C1 segment of cervical spinal cord (tissue), 14 donors: Measurements from ENCODE around the gene CFP.

Experiments used
- DNase-seq, 14 donors: peaks; one replicate each; lab custom pipeline; 2025; lab: John Stamatoyannopoulos, UW

CFP gene

GRCh38 chrX:47637546-47638195 lies 7.9 kb upstream of the CFP start:
- DNase-seq = peak in 8 of 14 donors; percentile 25 to 68 (median 44)

GRCh38 chrX:47634871-47635575 lies 5.3 kb upstream of the CFP start:
- no peak for DNase-seq

GRCh38 chrX:47633689-47634590 lies 4.2 kb upstream of the CFP start:
- no peak for DNase-seq

DNA sequence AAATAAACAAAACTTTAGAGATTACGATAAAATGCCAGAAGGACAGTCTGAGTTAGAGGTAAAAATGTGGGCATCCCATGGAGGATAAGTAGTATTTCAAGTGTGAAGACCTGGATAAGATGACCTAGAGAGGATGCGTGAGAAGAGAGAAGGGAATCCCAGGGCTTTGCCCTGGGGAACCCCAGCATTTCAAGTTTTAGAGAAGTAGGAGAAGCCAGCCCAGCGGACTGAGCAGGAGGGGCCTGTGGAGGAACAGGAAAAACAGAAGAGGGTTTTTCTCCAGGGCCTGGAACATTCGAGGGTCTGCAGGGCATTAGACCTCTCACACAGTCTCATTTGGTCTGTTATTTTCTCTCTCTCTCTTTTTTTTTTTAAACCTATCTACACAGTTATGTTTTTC lies 2.9 kb upstream of the CFP start:
- no peak for DNase-seq

- no peak for DNase-seq
These were observed 1.9 kb upstream of the CFP start for GRCh38 chrX:47631676-47632075.

DNA sequence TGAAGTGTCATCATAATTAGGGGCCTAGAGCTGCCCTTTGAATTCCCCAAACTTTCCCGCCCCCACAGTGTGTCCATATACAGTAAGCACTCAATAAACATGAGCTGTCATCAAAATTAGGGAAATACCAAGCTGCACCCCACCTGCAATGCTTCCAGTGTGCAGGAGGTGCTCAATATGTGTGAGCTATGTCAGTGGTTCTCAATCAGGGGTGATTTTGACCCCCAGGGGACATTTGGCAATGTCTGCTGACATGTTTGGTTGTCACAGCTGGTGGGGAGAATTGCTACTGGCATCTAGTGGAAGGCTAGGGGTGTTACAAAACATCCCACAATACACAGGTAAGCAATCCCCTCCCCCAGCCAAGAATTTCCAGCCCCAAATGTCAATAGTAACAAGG lies 748 bp downstream of the CFP start:
- no peak for DNase-seq

DNA sequence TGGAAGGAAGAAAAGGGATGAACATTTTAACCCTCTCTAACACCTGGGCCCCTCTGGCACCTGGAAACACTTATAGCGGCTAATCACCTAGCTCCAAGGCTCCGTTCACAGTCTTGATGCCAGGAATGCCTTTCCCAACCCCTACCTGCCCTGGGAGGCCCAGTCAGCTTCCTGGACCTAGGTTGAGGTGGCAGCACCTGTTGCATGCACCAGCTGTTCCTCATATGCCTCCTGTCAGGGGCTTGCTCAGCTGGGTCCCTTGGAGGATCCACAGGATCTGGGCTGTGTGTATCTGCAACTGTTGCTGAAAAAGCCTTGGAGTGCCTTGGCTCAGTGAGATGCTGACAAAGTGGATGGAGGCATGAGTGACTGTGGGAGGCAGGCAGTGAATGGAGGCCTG lies 4.4 kb downstream of the CFP start:
- no peak for DNase-seq

DNA sequence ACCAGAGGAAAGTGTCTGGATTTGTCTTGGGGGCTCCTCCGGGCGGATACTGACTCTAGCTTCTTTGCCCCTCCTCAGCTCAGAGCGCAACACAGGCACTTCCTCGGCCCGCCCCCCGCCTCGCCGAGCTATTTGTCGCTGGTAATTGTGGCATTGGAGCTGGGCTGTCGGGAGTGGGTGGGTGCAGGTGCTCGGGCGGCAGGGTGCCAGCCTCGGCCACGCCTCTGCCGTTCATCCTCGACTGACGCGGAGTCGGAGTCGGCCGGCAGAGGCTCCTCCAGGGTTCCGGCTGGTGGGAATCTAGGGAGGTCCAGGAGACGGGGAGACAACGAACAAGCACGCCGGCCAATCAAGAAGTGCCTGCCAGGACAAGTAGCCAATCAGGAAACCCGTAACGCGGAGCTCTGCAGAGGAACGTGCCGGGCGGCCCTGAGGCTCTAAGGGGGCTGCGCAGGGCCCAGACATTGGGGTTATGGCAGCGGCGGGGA lies 6.1 kb downstream of the CFP start:
- peak in 9 of 14 donors; percentile 5 to 89 (median 23) for DNase-seq

GRCh38 chrX:47621851-47622250 lies 7.9 kb downstream of the CFP start:
- DNase-seq = no peak

- no peak for DNase-seq
These were observed 9.4 kb downstream of the CFP start for GRCh38 chrX:47620303-47620685.

GRCh38 chrX:47619486-47620302 lies 10.0 kb downstream of the CFP start, which contains the start of gene SYN1:
SYN1 (minus strand) TSS chrX:47619857; CDS start chrX:47619728, 129 bp downstream.
- peak in 12 of 14 donors; percentile 19 to 80 (median 42) for DNase-seq

- no peak for DNase-seq
These were observed 10.7 kb downstream of the CFP start for GRCh38 chrX:47618923-47619485.

DNA sequence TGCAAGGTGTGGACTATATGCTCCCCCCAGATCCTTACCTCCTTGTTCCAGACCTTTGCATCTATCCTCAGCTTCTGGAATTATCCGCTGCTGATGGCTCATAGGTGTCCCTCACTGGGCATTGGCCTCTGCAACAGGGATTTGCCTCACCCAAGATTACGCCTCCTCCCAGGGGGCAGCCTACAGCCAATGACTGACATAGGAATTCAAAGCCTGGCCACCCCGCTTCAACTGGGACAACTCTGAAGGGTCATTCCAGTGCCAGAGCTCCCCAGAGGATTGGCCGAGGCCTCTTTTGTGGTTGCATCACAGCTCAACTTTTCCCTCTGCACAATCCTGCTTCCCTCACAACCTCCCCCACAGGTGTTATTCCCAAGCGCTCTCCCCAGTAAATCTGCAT lies 15.1 kb downstream of the CFP start:
- no peak for DNase-seq

DNA sequence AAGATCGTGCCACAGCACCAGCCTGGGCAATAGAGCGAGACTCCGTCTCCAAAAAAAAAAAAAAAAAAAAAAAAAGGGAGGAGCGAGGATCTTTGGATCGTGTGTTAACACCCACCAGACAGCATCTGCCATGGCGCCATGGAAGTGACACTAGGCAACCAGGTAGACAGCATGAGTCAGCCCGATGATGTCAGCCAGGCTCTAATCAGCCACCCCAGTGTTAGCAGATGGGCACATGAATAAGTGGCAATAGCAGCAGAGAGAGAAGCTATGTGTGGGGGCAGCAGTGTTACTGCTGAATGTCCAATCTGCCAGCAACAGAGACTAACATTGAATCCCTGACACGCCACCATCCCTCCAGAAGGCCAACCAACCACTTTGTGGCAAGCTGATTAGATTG lies 16.6 kb downstream of the CFP start:
- peak in 1 of 14 donors; percentile 55 for DNase-seq

DNA sequence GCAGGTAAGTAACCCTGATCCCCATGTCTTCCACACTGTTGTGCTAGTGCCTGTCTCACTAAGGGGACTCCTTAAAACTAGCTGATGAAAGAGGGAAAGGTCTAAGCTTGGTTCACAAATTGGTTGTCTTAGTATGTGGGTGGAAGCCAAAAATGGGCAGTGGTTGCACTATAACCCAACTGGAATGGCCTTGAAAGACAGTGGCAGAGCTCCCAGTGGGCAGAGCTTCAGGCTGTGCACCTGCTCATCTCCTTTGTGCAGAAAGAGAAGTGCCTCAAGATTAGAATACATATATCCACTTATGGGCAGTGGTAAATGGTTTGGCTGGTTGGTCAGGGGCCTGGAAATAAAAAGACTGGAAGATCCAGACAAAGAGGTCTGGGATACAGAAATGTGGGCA lies 17.3 kb downstream of the CFP start:
- DNase-seq = no peak

- peak in 1 of 14 donors; percentile 69 for DNase-seq
These were observed 17.8 kb downstream of the CFP start for GRCh38 chrX:47611926-47612325.

DNA sequence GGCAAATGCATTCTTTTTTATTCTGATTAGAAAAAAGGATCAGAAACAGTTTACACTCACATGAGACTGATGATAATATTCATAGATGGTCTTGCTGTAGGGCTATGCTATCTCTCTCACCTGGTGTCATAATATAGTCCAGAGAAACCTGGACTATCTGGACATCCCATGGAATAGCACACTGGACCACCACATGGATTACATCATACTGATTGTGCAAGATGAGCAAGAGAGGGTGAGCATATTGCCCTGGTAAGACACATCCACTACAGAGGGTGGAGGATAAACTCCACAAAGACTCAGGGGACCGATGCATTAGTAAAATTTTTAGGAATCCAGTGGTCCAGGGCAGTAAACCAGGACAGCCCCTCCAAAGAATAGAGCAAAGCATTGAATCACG lies 18.2 kb downstream of the CFP start:
- no peak for DNase-seq

- no peak for DNase-seq
These were observed 19.2 kb downstream of the CFP start for GRCh38 chrX:47610511-47610910.

GRCh38 chrX:47608130-47608810 lies 21.5 kb downstream of the CFP start:
- DNase-seq = no peak

DNA sequence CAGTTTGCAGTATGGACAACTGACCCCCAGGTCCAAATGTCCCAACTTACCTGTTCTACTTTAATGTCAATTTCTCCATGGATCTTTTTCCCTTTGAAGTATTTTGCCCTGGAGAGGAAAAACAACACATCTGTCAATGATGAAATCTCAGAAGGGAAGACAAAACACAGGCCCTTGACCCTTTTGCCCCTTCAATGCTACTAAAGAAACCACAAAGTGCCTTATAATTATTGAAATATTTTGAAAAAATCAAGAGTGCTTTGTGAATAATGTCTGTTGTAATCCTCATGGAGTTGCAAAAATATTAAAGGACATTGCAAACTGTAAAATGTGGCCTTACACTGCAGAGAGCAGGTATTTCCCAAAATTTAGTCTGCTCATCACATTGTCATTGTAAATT lies 22.6 kb downstream of the CFP start:
- no peak for DNase-seq
